Measurements from ENCODE around the gene FAHD1.

DNA sequence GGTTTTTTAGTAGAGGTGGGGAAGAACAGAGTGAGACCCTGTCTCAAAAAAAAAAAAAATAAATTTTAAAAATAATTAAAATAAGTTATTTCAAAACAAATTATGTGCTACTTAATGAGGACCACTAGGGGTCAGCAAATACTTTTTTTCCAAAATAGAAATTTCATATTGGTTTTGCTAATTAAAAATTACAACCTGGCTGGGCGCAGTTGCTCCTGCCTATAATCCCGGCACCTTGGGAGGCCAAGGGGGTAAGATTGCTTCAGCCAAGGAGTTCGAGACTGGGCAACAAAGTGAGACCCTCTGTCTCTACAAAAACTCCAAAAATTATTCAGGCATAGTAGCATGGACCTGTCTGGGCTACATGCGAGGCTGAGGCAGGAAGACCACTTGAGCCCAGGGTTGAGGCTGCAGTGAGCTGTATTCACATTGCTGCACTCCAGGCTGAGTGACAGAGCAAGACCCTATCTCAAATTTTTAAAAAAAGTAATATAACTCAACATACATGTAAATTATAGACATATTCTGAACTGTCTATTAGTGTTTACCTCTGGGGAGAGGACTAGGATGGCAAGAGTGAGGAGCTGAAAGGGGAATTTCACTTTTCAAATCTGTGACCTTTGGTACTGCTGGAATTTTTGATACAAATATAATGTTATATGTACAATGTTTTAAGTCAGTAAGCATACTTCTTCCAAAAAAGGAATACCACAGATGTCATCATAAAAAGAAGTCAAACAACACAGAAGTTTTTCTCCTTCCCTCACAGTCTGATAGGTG is 36.9 kb downstream of the FAHD1 start:
- peak; percentile 13 to 59 (median 51) for TF ChIP-seq CTCF (IDR thresholded peaks at IDR 0.05)
- no peak for TF ChIP-seq POLR2A (IDR thresholded peaks at IDR 0.05)
